K562 (cell line): Measurements from ENCODE around the gene RBM28. TPM values are rescaled to one million over a fixed set of nuclear protein-coding genes. Genes with fewer than 3 reads are reported as not detected.

Source experiments
- CCAR2 ChIP-seq: fragments of 200-400 bp; formaldehyde crosslinking; IDR thresholded peaks from 2 replicates; pipeline ENCODE4 v1.6.1; 2017; ENCODE audit warnings: mild to moderate bottlenecking, low read depth, low read length
- CEBPB ChIP-seq: fragments of 450-650 bp; IDR thresholded peaks from 2 replicates; pipeline ENCODE4 v1.6.1; 2016; ENCODE audit warnings: missing genetic modification characterization, missing compliant biosample characterization
- CHAMP1 ChIP-seq: fragments of 450-650 bp; IDR thresholded peaks from 2 replicates; pipeline ENCODE4 v1.6.1; 2016; ENCODE audit warnings: mild to moderate bottlenecking
- CREB3 ChIP-seq: fragments of 450-650 bp; conservative IDR thresholded peaks from 2 replicates; pipeline ENCODE4 v1.6.1; 2016; ENCODE audit warnings: missing genetic modification characterization, low read depth, mild to moderate bottlenecking, missing compliant biosample characterization, moderate library complexity
- DACH1 ChIP-seq: fragments of 450-650 bp; IDR thresholded peaks from 2 replicates; pipeline ENCODE4 v1.6.1; 2018; ENCODE audit not compliant: partially characterized antibody
- ELF2 ChIP-seq: fragments of 250-450 bp; sonication (Bioruptor Pico); IDR thresholded peaks from 2 replicates; pipeline ENCODE4 v1.5.0; 2021; ENCODE audit warnings: mild to moderate bottlenecking
- GTF2F1 ChIP-seq: IDR thresholded peaks from 2 replicates; pipeline ENCODE4 v1.6.1; 2011; ENCODE audit warnings: low read depth, low read length, improper control_type of control experiment
- HCFC1 ChIP-seq: IDR thresholded peaks from 2 replicates; pipeline ENCODE4 v1.6.1; 2012; ENCODE audit warnings: low read depth, low read length, improper control_type of control experiment
- HDAC3 ChIP-seq: fragments of 450-650 bp; IDR thresholded peaks from 2 replicates; pipeline ENCODE4 v1.6.1; 2018; ENCODE audit warnings: borderline replicate concordance, mild to moderate bottlenecking, moderate library complexity; ENCODE audit not compliant: partially characterized antibody
- IRF9 ChIP-seq: fragments of 450-650 bp; IDR thresholded peaks from 2 replicates; pipeline ENCODE4 v1.6.1; 2016; ENCODE audit warnings: missing biosample characterization, missing genetic modification characterization
- JUN ChIP-seq, 2 experiments: sonication (generic) in 1 of 2; formaldehyde crosslinking in 1 of 2; IDR thresholded peaks; 2 replicates each; pipeline versions ENCODE4 v1.6.1 to v1.8.0; 2012 to 2022; ENCODE audit warnings: borderline replicate concordance in 2 of 2, mild to moderate bottlenecking in 2 of 2, improper control_type of control experiment in 1 of 2, low read depth in 1 of 2, low read length in 1 of 2, missing genetic modification reagents in 1 of 2
- MCM7 ChIP-seq, 2 experiments: fragments of 450-650 bp; IDR thresholded peaks; 2 replicates each; pipeline ENCODE4 v1.6.1; 2016 to 2018
- MTA1 ChIP-seq: fragments of 450-650 bp; IDR thresholded peaks from 2 replicates; pipeline ENCODE4 v1.6.1; 2017; ENCODE audit warnings: borderline replicate concordance
- NCOA4 ChIP-seq: fragments of 450-650 bp; IDR thresholded peaks from 2 replicates; pipeline ENCODE4 v1.6.1; 2018; ENCODE audit warnings: mild to moderate bottlenecking; ENCODE audit not compliant: partially characterized antibody
- POLR2H ChIP-seq: IDR thresholded peaks from 2 replicates; pipeline ENCODE4 v1.6.1; 2016; ENCODE audit warnings: missing genetic modification characterization, low read depth, mild to moderate bottlenecking, control low read depth, missing compliant biosample characterization, moderate library complexity
- RB1 ChIP-seq: fragments of 450-650 bp; IDR thresholded peaks from 2 replicates; pipeline ENCODE4 v1.6.1; 2017; ENCODE audit warnings: low read depth, mild to moderate bottlenecking
- RBM34 ChIP-seq: fragments of 200-400 bp; formaldehyde crosslinking; IDR thresholded peaks from 2 replicates; pipeline ENCODE4 v1.6.1; 2018; ENCODE audit warnings: low read length, borderline replicate concordance; ENCODE audit not compliant: insufficient read depth
- RFX5 ChIP-seq: IDR thresholded peaks from 2 replicates; pipeline ENCODE4 v1.6.1; 2011; ENCODE audit warnings: low read depth, mild to moderate bottlenecking, improper control_type of control experiment, low read length
- SIN3A ChIP-seq, 2 experiments: fragments of 150-350 bp in 1 of 2; IDR thresholded peaks; 2 replicates each; pipeline ENCODE4 v1.6.1; 2011 to 2016; ENCODE audit warnings: borderline replicate concordance in 2 of 2, low read depth in 2 of 2, low read length in 2 of 2, mild to moderate bottlenecking in 2 of 2, moderate library complexity in 2 of 2; ENCODE audit not compliant: control insufficient read depth in 1 of 2
- SMARCA5 ChIP-seq: fragments of 450-650 bp; IDR thresholded peaks from 2 replicates; pipeline ENCODE4 v1.6.1; 2016
- XRCC3 ChIP-seq: fragments of 450-650 bp; IDR thresholded peaks from 2 replicates; pipeline ENCODE4 v1.6.1; 2017; ENCODE audit warnings: mild to moderate bottlenecking, moderate library complexity
- ZBED1 ChIP-seq: IDR thresholded peaks from 2 replicates; pipeline ENCODE4 v1.6.1; 2014
- polyA plus RNA-seq, 8 experiments: library from polyadenylated mRNA; depleted of rRNA in 4 of 8; stranded (reverse) in 5 of 8; unstranded in 3 of 8; fragments of >200 nt; fragmentation: Nextera tagmentation in 2 of 8; fragmentation: Illumina TruSeq in 1 of 8; extraction: Ambion mirVana in 2 of 8; extraction: Trizol in 1 of 8; gene quantifications; 2 replicates each; pipeline versions ENCODE4 v1.2.1 to v1.2.3, GENCODE V29; 2011 to 2014; ENCODE audit warnings: inconsistent platforms in 1 of 8, missing spikeins in 1 of 8
- total RNA-seq, 7 experiments: library from RNA; depleted of rRNA in 6 of 7; stranded (reverse); fragments of >200 nt in 6 of 7; fragmentation: Illumina TruSeq in 2 of 7; extraction: Trizol in 2 of 7; gene quantifications; 2 replicates each; pipeline versions ENCODE4 v1.2.1 to v1.2.3, GENCODE V29; 2011 to 2021; ENCODE audit warnings: low replicate concordance in 1 of 7
- TF ChIP-seq, protein P1 (sequence below): sonication (generic); formaldehyde crosslinking; IDR thresholded peaks from 2 replicates; pipeline ENCODE4 v1.5.0; 2020; ENCODE audit warnings: missing genetic modification reagents

The RBM28 gene
- total and polyA plus RNA-seq, 9 of the 15 experiments (the other 6 are each of a cell fraction or from before 2014, with no cell fraction given) = 65.8 to 213 (median 138) TPM

- TF ChIP-seq HCFC1 = peak; percentile 90
- TF ChIP-seq CEBPB (tag) = no peak
- TF ChIP-seq SIN3A (IDR thresholded peaks at IDR 0.05; ENCODE audit: borderline replicate concordance in 2 of 2, control insufficient read depth in 1 of 2, low read depth in 2 of 2, low read length in 2 of 2) = peak; percentile 97 to 98
- TF ChIP-seq ZBED1 = peak; percentile 59; the same call in 1 of the 2 replicates
- TF ChIP-seq ELF2 (CRISPR knock-in tag) = peak; percentile 62; the same call in 1 of the 2 replicates
- TF ChIP-seq RBM34 = no peak
- no peak for TF ChIP-seq CCAR2
- no peak for TF ChIP-seq MCM7 (IDR thresholded peaks at IDR 0.05)
- TF ChIP-seq, protein P1, sequence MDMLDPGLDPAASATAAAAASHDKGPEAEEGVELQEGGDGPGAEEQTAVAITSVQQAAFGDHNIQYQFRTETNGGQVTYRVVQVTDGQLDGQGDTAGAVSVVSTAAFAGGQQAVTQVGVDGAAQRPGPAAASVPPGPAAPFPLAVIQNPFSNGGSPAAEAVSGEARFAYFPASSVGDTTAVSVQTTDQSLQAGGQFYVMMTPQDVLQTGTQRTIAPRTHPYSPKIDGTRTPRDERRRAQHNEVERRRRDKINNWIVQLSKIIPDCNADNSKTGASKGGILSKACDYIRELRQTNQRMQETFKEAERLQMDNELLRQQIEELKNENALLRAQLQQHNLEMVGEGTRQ (CRISPR knock-in tag) = peak; percentile 36
- TF ChIP-seq DACH1 = peak; percentile 63
- peak; percentile 99 for TF ChIP-seq RB1
- no peak for TF ChIP-seq RFX5
- peak; percentile 28; the same call in 1 of the 2 replicates for TF ChIP-seq MTA1
- TF ChIP-seq XRCC3 = no peak
- TF ChIP-seq SMARCA5 = no peak
- TF ChIP-seq POLR2H (tag) = no peak
- no peak for TF ChIP-seq HDAC3
- TF ChIP-seq JUN (IDR thresholded peaks at IDR 0.05; ENCODE audit: borderline replicate concordance, low read depth, low read length) = peak; percentile 71; the same call in 1 of the 2 replicates
- TF ChIP-seq JUN (CRISPR knock-in tag; IDR thresholded peaks at IDR 0.05; ENCODE audit: borderline replicate concordance) = peak; percentile 85; the same call in 1 of the 2 replicates
- peak; percentile 56 for TF ChIP-seq CHAMP1
- no peak for TF ChIP-seq NCOA4
- TF ChIP-seq GTF2F1 = 0 out of 2 replicates have a peak, but pooled peaks have one; percentile 38
- TF ChIP-seq IRF9 (tag) = no peak
- peak; percentile 79; the same call in 1 of the 2 replicates for TF ChIP-seq CREB3 (tag)
These were observed at the start of gene RBM28 (continued) for GRCh38 chr7:128343554-128344430.
